HEK293 (cell line): ENCODE measurements around the gene KDM4C.

Experiments
- HOXC10 ChIP-seq: sonication (generic); formaldehyde crosslinking; IDR thresholded peaks from 2 replicates; pipeline ENCODE4 v1.8.1; 2023; ENCODE audit warnings: mild to moderate bottlenecking, missing genetic modification reagents
- KLF1 ChIP-seq: fragments of 450-650 bp; formaldehyde crosslinking; IDR thresholded peaks from 2 replicates; pipeline ENCODE4 v1.5.1; 2016; ENCODE audit warnings: missing biosample characterization, missing genetic modification characterization
- KLF7 ChIP-seq: fragments of 450-650 bp; formaldehyde crosslinking; IDR thresholded peaks from 2 replicates; pipeline ENCODE4 v1.5.1; 2016; ENCODE audit warnings: missing biosample characterization, missing genetic modification characterization, borderline replicate concordance
- OSR2 ChIP-seq: fragments of 450-650 bp; formaldehyde crosslinking; IDR thresholded peaks from 2 replicates; pipeline ENCODE4 v1.5.1; 2016; ENCODE audit warnings: missing biosample characterization, missing genetic modification characterization
- PBX3 ChIP-seq: sonication (generic); formaldehyde crosslinking; IDR thresholded peaks from 2 replicates; pipeline ENCODE4 v1.8.1; 2022; ENCODE audit warnings: mild to moderate bottlenecking, moderate library complexity, missing genetic modification reagents
- SCRT2 ChIP-seq: fragments of 450-650 bp; formaldehyde crosslinking; IDR thresholded peaks from 2 replicates; pipeline ENCODE4 v1.5.1; 2016; ENCODE audit warnings: missing biosample characterization, missing genetic modification characterization
- SP3 ChIP-seq: fragments of 450-650 bp; formaldehyde crosslinking; IDR thresholded peaks from 2 replicates; pipeline ENCODE4 v1.5.1; 2016; ENCODE audit warnings: missing biosample characterization, missing genetic modification characterization
- ZBTB7A ChIP-seq: fragments of 450-650 bp; formaldehyde crosslinking; IDR thresholded peaks from 2 replicates; pipeline ENCODE4 v1.5.1; 2016; ENCODE audit warnings: low read depth, missing biosample characterization, missing genetic modification characterization
- ZBTB8A ChIP-seq: fragments of 450-650 bp; formaldehyde crosslinking; IDR thresholded peaks from 2 replicates; pipeline ENCODE4 v1.5.1; 2016; ENCODE audit warnings: missing biosample characterization, missing genetic modification characterization
- ZNF132 ChIP-seq: fragments of 450-650 bp; formaldehyde crosslinking; IDR thresholded peaks from 2 replicates; pipeline ENCODE4 v1.5.1; 2017; ENCODE audit warnings: missing biosample characterization, missing genetic modification characterization, borderline replicate concordance
- ZNF140 ChIP-seq: fragments of 450-650 bp; formaldehyde crosslinking; IDR thresholded peaks from 2 replicates; pipeline ENCODE4 v1.5.1; 2016; ENCODE audit warnings: missing biosample characterization, missing genetic modification characterization
- ZNF175 ChIP-seq: fragments of 450-650 bp; formaldehyde crosslinking; IDR thresholded peaks from 2 replicates; pipeline ENCODE4 v1.5.1; 2016; ENCODE audit warnings: missing biosample characterization, missing genetic modification characterization
- ZNF423 ChIP-seq: fragments of 450-650 bp; formaldehyde crosslinking; IDR thresholded peaks from 2 replicates; pipeline ENCODE4 v1.5.1; 2016; ENCODE audit warnings: missing biosample characterization, missing genetic modification characterization
- ZNF518A ChIP-seq: fragments of 450-650 bp; formaldehyde crosslinking; conservative IDR thresholded peaks from 2 replicates; pipeline ENCODE4 v1.5.1; 2016; ENCODE audit warnings: low read depth, missing biosample characterization, missing genetic modification characterization
- ZNF544 ChIP-seq: fragments of 450-650 bp; formaldehyde crosslinking; IDR thresholded peaks from 2 replicates; pipeline ENCODE4 v1.5.0; 2017; ENCODE audit warnings: missing biosample characterization, missing genetic modification characterization
- ZNF600 ChIP-seq: fragments of 450-650 bp; formaldehyde crosslinking; IDR thresholded peaks from 2 replicates; pipeline ENCODE4 v1.5.1; 2016; ENCODE audit warnings: missing biosample characterization, missing genetic modification characterization
- ZNF654 ChIP-seq: fragments of 450-650 bp; formaldehyde crosslinking; IDR thresholded peaks from 2 replicates; pipeline ENCODE4 v1.5.1; 2016; ENCODE audit warnings: low read depth, missing biosample characterization, missing genetic modification characterization
- ZNF747 ChIP-seq: fragments of 450-650 bp; formaldehyde crosslinking; IDR thresholded peaks from 2 replicates; pipeline ENCODE4 v1.5.1; 2016; ENCODE audit warnings: missing biosample characterization, missing genetic modification characterization
- TF ChIP-seq, protein P1 (sequence below): fragments of 450-650 bp; formaldehyde crosslinking; conservative IDR thresholded peaks from 2 replicates; pipeline ENCODE4 v1.5.1; 2016; ENCODE audit warnings: low read depth, missing biosample characterization, missing genetic modification characterization
- TF ChIP-seq, protein P2 (sequence below): fragments of 450-650 bp; formaldehyde crosslinking; IDR thresholded peaks from 2 replicates; pipeline ENCODE4 v1.5.1; 2017; ENCODE audit warnings: missing biosample characterization, missing genetic modification characterization
- TF ChIP-seq, protein P3 (sequence below): fragments of 450-650 bp; formaldehyde crosslinking; IDR thresholded peaks from 2 replicates; pipeline ENCODE4 v1.5.1; 2016; ENCODE audit warnings: missing biosample characterization, missing genetic modification characterization

Gene KDM4C

DNA sequence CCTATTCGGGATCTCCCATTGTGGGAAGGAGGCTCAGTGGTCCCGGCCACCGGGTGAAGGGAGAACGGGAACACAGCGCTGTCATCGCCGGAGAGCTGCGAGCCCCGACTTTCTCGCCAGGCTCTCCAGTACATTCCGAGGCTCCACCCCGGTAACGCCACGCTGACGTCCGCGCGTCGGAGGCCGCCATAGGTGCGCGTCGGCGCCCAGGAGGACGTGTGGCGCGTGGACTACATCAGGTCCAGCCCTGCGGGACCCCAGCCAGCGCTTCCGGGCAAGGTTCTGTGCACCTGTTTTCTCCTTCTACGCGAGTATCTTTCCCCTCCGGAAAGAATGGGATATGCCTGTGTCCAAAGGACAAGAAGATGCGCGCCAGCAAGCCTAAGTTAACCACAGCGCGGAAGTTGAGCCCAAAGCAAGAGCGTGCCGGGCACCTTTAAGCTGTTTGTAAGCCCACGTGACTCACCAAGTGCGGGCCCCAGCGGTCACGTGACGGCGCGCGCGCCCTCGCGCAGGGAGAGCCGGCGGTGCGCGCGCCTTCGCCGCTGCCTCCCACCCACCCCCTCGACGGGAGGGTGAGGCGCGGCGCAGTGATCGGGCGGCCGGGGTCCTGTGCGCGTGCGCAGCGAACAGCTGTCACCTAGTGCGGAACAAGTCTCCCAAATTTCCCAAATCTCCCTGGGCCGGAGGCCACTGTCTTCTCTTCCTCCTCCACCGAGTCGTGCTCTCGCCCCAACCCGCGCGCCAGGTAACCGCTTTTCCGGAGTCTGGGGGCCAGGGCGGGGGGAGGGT, at the start of gene KDM4C (continued):
- TF ChIP-seq, protein P1, sequence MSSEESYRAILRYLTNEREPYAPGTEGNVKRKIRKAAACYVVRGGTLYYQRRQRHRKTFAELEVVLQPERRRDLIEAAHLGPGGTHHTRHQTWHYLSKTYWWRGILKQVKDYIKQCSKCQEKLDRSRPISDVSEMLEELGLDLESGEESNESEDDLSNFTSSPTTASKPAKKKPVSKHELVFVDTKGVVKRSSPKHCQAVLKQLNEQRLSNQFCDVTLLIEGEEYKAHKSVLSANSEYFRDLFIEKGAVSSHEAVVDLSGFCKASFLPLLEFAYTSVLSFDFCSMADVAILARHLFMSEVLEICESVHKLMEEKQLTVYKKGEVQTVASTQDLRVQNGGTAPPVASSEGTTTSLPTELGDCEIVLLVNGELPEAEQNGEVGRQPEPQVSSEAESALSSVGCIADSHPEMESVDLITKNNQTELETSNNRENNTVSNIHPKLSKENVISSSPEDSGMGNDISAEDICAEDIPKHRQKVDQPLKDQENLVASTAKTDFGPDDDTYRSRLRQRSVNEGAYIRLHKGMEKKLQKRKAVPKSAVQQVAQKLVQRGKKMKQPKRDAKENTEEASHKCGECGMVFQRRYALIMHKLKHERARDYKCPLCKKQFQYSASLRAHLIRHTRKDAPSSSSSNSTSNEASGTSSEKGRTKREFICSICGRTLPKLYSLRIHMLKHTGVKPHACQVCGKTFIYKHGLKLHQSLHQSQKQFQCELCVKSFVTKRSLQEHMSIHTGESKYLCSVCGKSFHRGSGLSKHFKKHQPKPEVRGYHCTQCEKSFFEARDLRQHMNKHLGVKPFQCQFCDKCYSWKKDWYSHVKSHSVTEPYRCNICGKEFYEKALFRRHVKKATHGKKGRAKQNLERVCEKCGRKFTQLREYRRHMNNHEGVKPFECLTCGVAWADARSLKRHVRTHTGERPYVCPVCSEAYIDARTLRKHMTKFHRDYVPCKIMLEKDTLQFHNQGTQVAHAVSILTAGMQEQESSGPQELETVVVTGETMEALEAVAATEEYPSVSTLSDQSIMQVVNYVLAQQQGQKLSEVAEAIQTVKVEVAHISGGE (tag by site-specific recombination), result peak; percentile 43
- TF ChIP-seq ZNF140 (no peak), ZBTB7A (tag by site-specific recombination) (no peak), ZNF175 (tag by site-specific recombination) (no peak), PBX3 (CRISPR knock-in tag) (peak; percentile 92), ZNF600 (peak; percentile 74), ZNF423 (no peak), OSR2 (no peak), KLF7 (tag by site-specific recombination) (no peak), KLF1 (peak; percentile 19; the same call in 1 of the 2 replicates), ZNF654 (tag by site-specific recombination) (no peak), ZBTB8A (tag by site-specific recombination) (peak; percentile 77), ZNF132 (tag by site-specific recombination) (no peak), SP3 (peak; percentile 60), SCRT2 (tag by site-specific recombination) (no peak), ZNF518A (tag by site-specific recombination) (peak; percentile 33; the same call in 1 of the 2 replicates), HOXC10 (CRISPR knock-in tag) (no peak), ZNF544 (tag by site-specific recombination) (no peak), ZNF747 (tag by site-specific recombination) (no peak)
- TF ChIP-seq, protein P2, sequence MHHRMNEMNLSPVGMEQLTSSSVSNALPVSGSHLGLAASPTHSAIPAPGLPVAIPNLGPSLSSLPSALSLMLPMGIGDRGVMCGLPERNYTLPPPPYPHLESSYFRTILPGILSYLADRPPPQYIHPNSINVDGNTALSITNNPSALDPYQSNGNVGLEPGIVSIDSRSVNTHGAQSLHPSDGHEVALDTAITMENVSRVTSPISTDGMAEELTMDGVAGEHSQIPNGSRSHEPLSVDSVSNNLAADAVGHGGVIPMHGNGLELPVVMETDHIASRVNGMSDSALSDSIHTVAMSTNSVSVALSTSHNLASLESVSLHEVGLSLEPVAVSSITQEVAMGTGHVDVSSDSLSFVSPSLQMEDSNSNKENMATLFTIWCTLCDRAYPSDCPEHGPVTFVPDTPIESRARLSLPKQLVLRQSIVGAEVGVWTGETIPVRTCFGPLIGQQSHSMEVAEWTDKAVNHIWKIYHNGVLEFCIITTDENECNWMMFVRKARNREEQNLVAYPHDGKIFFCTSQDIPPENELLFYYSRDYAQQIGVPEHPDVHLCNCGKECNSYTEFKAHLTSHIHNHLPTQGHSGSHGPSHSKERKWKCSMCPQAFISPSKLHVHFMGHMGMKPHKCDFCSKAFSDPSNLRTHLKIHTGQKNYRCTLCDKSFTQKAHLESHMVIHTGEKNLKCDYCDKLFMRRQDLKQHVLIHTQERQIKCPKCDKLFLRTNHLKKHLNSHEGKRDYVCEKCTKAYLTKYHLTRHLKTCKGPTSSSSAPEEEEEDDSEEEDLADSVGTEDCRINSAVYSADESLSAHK, result no peak
- TF ChIP-seq, protein P3, sequence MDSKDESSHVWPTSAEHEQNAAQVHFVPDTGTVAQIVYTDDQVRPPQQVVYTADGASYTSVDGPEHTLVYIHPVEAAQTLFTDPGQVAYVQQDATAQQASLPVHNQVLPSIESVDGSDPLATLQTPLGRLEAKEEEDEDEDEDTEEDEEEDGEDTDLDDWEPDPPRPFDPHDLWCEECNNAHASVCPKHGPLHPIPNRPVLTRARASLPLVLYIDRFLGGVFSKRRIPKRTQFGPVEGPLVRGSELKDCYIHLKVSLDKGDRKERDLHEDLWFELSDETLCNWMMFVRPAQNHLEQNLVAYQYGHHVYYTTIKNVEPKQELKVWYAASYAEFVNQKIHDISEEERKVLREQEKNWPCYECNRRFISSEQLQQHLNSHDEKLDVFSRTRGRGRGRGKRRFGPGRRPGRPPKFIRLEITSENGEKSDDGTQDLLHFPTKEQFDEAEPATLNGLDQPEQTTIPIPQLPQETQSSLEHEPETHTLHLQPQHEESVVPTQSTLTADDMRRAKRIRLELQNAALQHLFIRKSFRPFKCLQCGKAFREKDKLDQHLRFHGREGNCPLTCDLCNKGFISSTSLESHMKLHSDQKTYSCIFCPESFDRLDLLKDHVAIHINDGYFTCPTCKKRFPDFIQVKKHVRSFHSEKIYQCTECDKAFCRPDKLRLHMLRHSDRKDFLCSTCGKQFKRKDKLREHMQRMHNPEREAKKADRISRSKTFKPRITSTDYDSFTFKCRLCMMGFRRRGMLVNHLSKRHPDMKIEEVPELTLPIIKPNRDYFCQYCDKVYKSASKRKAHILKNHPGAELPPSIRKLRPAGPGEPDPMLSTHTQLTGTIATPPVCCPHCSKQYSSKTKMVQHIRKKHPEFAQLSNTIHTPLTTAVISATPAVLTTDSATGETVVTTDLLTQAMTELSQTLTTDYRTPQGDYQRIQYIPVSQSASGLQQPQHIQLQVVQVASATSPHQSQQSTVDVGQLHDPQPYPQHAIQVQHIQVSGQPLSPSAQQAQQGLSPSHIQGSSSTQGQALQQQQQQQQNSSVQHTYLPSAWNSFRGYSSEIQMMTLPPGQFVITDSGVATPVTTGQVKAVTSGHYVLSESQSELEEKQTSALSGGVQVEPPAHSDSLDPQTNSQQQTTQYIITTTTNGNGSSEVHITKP (tag by site-specific recombination), result no peak
